ENCODE results near the gene PPP1R9B. TPM values are rescaled to one million over a fixed set of nuclear protein-coding genes. Genes with fewer than 3 reads are reported as not detected.

PPP1R9B gene
- total RNA-seq, 1 donor from 2014 or later, result 35.2 TPM

- Histone ChIP-seq H3K4me3 (ENCODE audit: low read depth, low read length) (no peak overlapping the region), H3K36me3 (ENCODE audit: control insufficient read depth, insufficient read depth, low read length) (peaks cover 16% of the 10 kb centered on the region), H3K27me3 (ENCODE audit: control insufficient read depth, insufficient read depth, low read length) (no peaks in the 10 kb centered on the region)
- TF ChIP-seq CTCF (IDR thresholded peaks at IDR 0.05; ENCODE audit: insufficient read depth, low read length, poor library complexity, severe bottlenecking), result peak; percentile 95
- DNase-seq (ENCODE audit: low read depth), result no peak
These were observed 10.3 kb downstream of the PPP1R9B start for GRCh38 chr17:50139950-50140885.

GRCh38 chr17:50139185-50139783 lies 11.2 kb downstream of the PPP1R9B start:
- no peak for DNase-seq (ENCODE audit: low read depth)
- Histone ChIP-seq H3K27me3 (ENCODE audit: control insufficient read depth, insufficient read depth, low read length) (no peaks in the 10 kb centered on the region), H3K36me3 (ENCODE audit: control insufficient read depth, insufficient read depth, low read length) (peaks cover 16% of the 10 kb centered on the region), H3K4me3 (ENCODE audit: low read depth, low read length) (no peak overlapping the region)
- TF ChIP-seq CTCF (IDR thresholded peaks at IDR 0.05; ENCODE audit: insufficient read depth, low read length, poor library complexity, severe bottlenecking), result no peak

- H3K4me3 ChIP-seq (ENCODE audit: low read depth, low read length), result no peak overlapping the region
- TF ChIP-seq CTCF (IDR thresholded peaks at IDR 0.05; ENCODE audit: insufficient read depth, low read length, poor library complexity, severe bottlenecking), result no peak
- peaks cover 16% of the 10 kb centered on the region for H3K36me3 ChIP-seq (ENCODE audit: control insufficient read depth, insufficient read depth, low read length)
- no peaks in the 10 kb centered on the region for H3K27me3 ChIP-seq (ENCODE audit: control insufficient read depth, insufficient read depth, low read length)
- DNase-seq (ENCODE audit: low read depth), result no peak
These were observed 13.4 kb downstream of the PPP1R9B start for GRCh38 chr17:50137042-50137441.

GRCh38 chr17:50136096-50136687 lies 14.3 kb downstream of the PPP1R9B start:
- peaks cover 16% of the 10 kb centered on the region for H3K36me3 ChIP-seq (ENCODE audit: control insufficient read depth, insufficient read depth, low read length)

More at GRCh38 chr17:50136096-50136687, 14.3 kb downstream of the PPP1R9B start:
- TF ChIP-seq CTCF (IDR thresholded peaks at IDR 0.05; ENCODE audit: insufficient read depth, low read length, poor library complexity, severe bottlenecking), result no peak
- H3K27me3 ChIP-seq (ENCODE audit: control insufficient read depth, insufficient read depth, low read length), result no peaks in the 10 kb centered on the region
- no peak for DNase-seq (ENCODE audit: low read depth)
- no peak overlapping the region for H3K4me3 ChIP-seq (ENCODE audit: low read depth, low read length)

All from kidney epithelial cell (primary cell).